Measurements from ENCODE around the gene ADAM8.
A peak's percentile ranks its signal among the peaks of the same experiment; 100 is the strongest.

DNA sequence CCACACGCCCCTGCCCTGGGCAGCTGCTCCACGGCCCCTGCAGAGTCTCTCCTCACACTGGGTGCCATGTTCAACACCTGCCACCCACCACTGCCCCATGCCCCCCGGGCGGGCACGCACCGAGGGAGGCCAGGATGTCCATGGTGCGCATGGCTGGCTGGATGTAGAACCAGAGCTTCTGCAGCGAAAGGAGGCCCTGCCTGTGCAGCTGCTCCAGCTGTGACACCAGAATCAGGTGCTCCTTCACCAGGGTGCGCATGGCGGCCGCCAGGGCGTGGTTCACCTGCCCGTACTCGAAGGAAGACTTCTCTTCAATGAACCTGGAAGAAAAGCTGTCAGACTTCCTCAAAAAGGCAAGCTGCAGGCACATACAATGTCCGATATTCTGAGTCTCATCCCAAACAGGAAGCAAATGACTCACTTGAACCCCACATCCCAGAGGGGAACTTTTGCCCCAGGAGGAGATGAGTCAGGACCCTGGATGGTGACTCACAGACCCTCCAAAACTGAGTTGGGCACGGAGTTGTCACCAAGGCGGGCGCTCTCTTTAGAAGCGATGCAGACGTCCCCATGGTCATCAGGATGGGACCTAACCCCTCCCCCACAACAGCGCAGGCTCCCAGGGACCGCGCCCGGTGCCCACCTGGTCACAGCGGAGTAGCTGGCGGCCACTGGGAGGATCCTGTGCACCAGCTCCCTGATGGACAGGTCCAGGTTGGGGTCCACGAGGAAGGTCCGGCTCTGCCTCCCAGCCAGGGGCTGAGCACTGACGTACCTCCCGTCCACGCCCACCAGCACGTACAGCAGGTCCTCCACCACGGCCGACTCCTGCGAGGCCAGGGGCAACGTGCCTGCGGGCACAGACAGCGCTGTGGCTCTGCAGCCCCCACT is 16.5 kb upstream of the ADAM8 start:
- TF ChIP-seq CREB1 (IDR thresholded peaks at IDR 0.05; ENCODE audit: low read depth) = no peak
- no peak for TF ChIP-seq EZH2 (IDR thresholded peaks at IDR 0.05; ENCODE audit: borderline replicate concordance, control insufficient read depth, low read depth, low read length)
- TF ChIP-seq, protein P1, sequence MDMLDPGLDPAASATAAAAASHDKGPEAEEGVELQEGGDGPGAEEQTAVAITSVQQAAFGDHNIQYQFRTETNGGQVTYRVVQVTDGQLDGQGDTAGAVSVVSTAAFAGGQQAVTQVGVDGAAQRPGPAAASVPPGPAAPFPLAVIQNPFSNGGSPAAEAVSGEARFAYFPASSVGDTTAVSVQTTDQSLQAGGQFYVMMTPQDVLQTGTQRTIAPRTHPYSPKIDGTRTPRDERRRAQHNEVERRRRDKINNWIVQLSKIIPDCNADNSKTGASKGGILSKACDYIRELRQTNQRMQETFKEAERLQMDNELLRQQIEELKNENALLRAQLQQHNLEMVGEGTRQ (IDR thresholded peaks at IDR 0.05; ENCODE audit: borderline replicate concordance, low read depth, low read length) = no peak
- no peak for TF ChIP-seq GABPA (IDR thresholded peaks at IDR 0.05; ENCODE audit: low read depth)
- no peak for TF ChIP-seq ZNF274 (IDR thresholded peaks at IDR 0.05; ENCODE audit: insufficient read depth, insufficient read length)
- TF ChIP-seq, protein P2, sequence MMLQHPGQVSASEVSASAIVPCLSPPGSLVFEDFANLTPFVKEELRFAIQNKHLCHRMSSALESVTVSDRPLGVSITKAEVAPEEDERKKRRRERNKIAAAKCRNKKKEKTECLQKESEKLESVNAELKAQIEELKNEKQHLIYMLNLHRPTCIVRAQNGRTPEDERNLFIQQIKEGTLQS (IDR thresholded peaks at IDR 0.05; ENCODE audit: borderline replicate concordance, extremely low read depth, low read depth, low read length) = no peak
- no peak for TF ChIP-seq REST (IDR thresholded peaks at IDR 0.05; ENCODE audit: low read depth, low read length)
- no peak for TF ChIP-seq BCL11A (IDR thresholded peaks at IDR 0.05; ENCODE audit: low read depth, low read length)
- TF ChIP-seq ETV6 (conservative IDR thresholded peaks at IDR 0.05 in 1 of 2, IDR thresholded peaks at IDR 0.05 in 1 of 2; ENCODE audit: borderline replicate concordance in 1 of 2, low read depth in 1 of 2) = no peak
- TF ChIP-seq POLR2AphosphoS2 (IDR thresholded peaks at IDR 0.05; ENCODE audit: low read depth, low read length) = no peak
- peak; percentile 40; the same call in 1 of the 2 replicates for TF ChIP-seq POLR2A (IDR thresholded peaks at IDR 0.05; ENCODE audit: low read depth, low read length)
- TF ChIP-seq POLR2AphosphoS5 (IDR thresholded peaks at IDR 0.05; ENCODE audit: low read length) = no peak
- no peak for TF ChIP-seq SREBF2 (IDR thresholded peaks at IDR 0.05; ENCODE audit: low read length)
- no peak for TF ChIP-seq CTCF (IDR thresholded peaks at IDR 0.05 in 2 of 3, conservative IDR thresholded peaks at IDR 0.05 in 1 of 3; ENCODE audit: control insufficient read depth in 2 of 3, extremely low read depth in 1 of 3, insufficient read depth in 1 of 3, low read depth in 3 of 3, low read length in 3 of 3)
